SJCRH30 (cell line): Measurements from ENCODE around the gene LRBA. TPM values are rescaled to one million over a fixed set of nuclear protein-coding genes. Genes with fewer than 3 reads are reported as not detected.
"Not testable (repeated sequence)": the region's sequence is repeated elsewhere in the genome, so short reads cannot be mapped to it uniquely, and the experiment has no call there.

Experiments
- DNase-seq, 2 experiments: peaks; one replicate each; pipeline ENCODE4 v3.0.0-alpha.2; 2015 to 2020
- H3K27ac ChIP-seq: fragments of 250-450 bp; sonication (Bioruptor Pico); 2 replicates; pipeline ENCODE4 v1.5.1; 2020; ENCODE audit warnings: mild to moderate bottlenecking, moderate library complexity
- H3K27me3 ChIP-seq: fragments of 250-450 bp; sonication (Bioruptor Pico); 2 replicates; pipeline ENCODE4 v1.5.1; 2020; ENCODE audit warnings: mild to moderate bottlenecking, moderate library complexity
- H3K36me3 ChIP-seq: fragments of 250-450 bp; sonication (Bioruptor Pico); 2 replicates; pipeline ENCODE4 v1.5.1; 2020; ENCODE audit warnings: mild to moderate bottlenecking, moderate library complexity
- H3K4me1 ChIP-seq: fragments of 250-450 bp; sonication (Bioruptor Pico); 2 replicates; pipeline ENCODE4 v1.5.1; 2020; ENCODE audit warnings: mild to moderate bottlenecking, moderate library complexity
- H3K4me3 ChIP-seq: fragments of 250-450 bp; sonication (Bioruptor Pico); 2 replicates; pipeline ENCODE4 v1.5.1; 2020; ENCODE audit warnings: mild to moderate bottlenecking, moderate library complexity
- H3K9me3 ChIP-seq: fragments of 250-450 bp; sonication (Bioruptor Pico); replicated peaks from 2 replicates; pipeline ENCODE4 v1.5.1; 2020; ENCODE audit warnings: mild to moderate bottlenecking, moderate library complexity
- total RNA-seq: library from RNA; depleted of rRNA; stranded (reverse); fragments of >200 nt; shearing (Covaris generic); gene quantifications from 2 replicates; pipeline ENCODE4 v1.2.3, GENCODE V29; 2014; rRNA removed

LRBA gene
- 22.0 and 25.9 TPM in 2 replicates for total RNA-seq

GRCh38 chr4:151014521-151015458 lies at the start of gene LRBA:
Gene LRBA, minus strand, starts transcription at chr4:151015284. Its CDS starts 642 bp downstream, at chr4:151014642.
- H3K4me3 ChIP-seq = peak within 1 kb of the TSS; percentile 95
- peak; percentile 52 to 71 for DNase-seq
- peak within 1 kb of the TSS; percentile 99 for H3K27ac ChIP-seq
- H3K4me1 ChIP-seq = no peaks in the 10 kb centered on the region
- H3K36me3 ChIP-seq = no peaks in the 10 kb centered on the region
- no peaks in the 10 kb centered on the region for H3K9me3 ChIP-seq
- no peaks in the 10 kb centered on the region for H3K27me3 ChIP-seq

GRCh38 chr4:151063143-151063542 lies 48.1 kb upstream of the LRBA start:
- H3K4me1 ChIP-seq, H3K27me3 ChIP-seq, H3K27ac ChIP-seq, H3K36me3 ChIP-seq, H3K9me3 ChIP-seq, DNase-seq, H3K4me3 ChIP-seq: not testable (repeated sequence)

GRCh38 chr4:151055539-151055938 lies 40.5 kb upstream of the LRBA start:
- H3K4me1 ChIP-seq = no peaks in the 10 kb centered on the region
- no peaks in the 10 kb centered on the region for H3K27me3 ChIP-seq
- no peak overlapping the region for H3K27ac ChIP-seq
- DNase-seq = no peak
- H3K36me3 ChIP-seq = no peaks in the 10 kb centered on the region
- H3K4me3 ChIP-seq = no peak overlapping the region
- H3K9me3 ChIP-seq = no peaks in the 10 kb centered on the region

- Histone ChIP-seq H3K4me3 (no peak overlapping the region), H3K36me3 (no peaks in the 10 kb centered on the region), H3K4me1 (no peaks in the 10 kb centered on the region), H3K27ac (no peak overlapping the region), H3K27me3 (no peaks in the 10 kb centered on the region), H3K9me3 (no peaks in the 10 kb centered on the region)
- no peak for DNase-seq
These were observed 37.7 kb upstream of the LRBA start for GRCh38 chr4:151052785-151053184.

- Histone ChIP-seq H3K27me3 (no peaks in the 10 kb centered on the region), H3K4me3 (no peak overlapping the region), H3K27ac (no peak overlapping the region), H3K4me1 (no peaks in the 10 kb centered on the region), H3K36me3 (no peaks in the 10 kb centered on the region), H3K9me3 (no peaks in the 10 kb centered on the region)
- DNase-seq = no peak
These were observed 34.4 kb upstream of the LRBA start for GRCh38 chr4:151049430-151049884.

- H3K27me3 ChIP-seq = no peaks in the 10 kb centered on the region
- no peak overlapping the region for H3K4me3 ChIP-seq
- DNase-seq = no peak
- no peaks in the 10 kb centered on the region for H3K9me3 ChIP-seq
- H3K27ac ChIP-seq = no peak overlapping the region
- H3K4me1 ChIP-seq = no peaks in the 10 kb centered on the region
- no peaks in the 10 kb centered on the region for H3K36me3 ChIP-seq
These were observed 33.8 kb upstream of the LRBA start for GRCh38 chr4:151048913-151049312.

GRCh38 chr4:151046609-151047008 lies 31.5 kb upstream of the LRBA start:
- Histone ChIP-seq H3K9me3 (no peaks in the 10 kb centered on the region), H3K4me3 (no peak overlapping the region), H3K27ac (no peak overlapping the region), H3K27me3 (no peaks in the 10 kb centered on the region), H3K36me3 (no peaks in the 10 kb centered on the region), H3K4me1 (no peaks in the 10 kb centered on the region)
- no peak for DNase-seq

- Histone ChIP-seq H3K27me3 (no peaks in the 10 kb centered on the region), H3K9me3 (no peaks in the 10 kb centered on the region), H3K36me3 (no peaks in the 10 kb centered on the region), H3K4me1 (no peaks in the 10 kb centered on the region), H3K27ac (no peak overlapping the region), H3K4me3 (no peak overlapping the region)
- peak in 1 of 2 experiments; percentile 13 for DNase-seq
These were observed 30.8 kb upstream of the LRBA start for GRCh38 chr4:151045907-151046306.

- H3K4me1 ChIP-seq = no peaks in the 10 kb centered on the region
- no peaks in the 10 kb centered on the region for H3K27me3 ChIP-seq
- H3K27ac ChIP-seq = no peak overlapping the region
- no peak for DNase-seq
- no peak overlapping the region for H3K4me3 ChIP-seq
- H3K9me3 ChIP-seq = no peaks in the 10 kb centered on the region
- no peaks in the 10 kb centered on the region for H3K36me3 ChIP-seq
These were observed 28.9 kb upstream of the LRBA start for GRCh38 chr4:151043803-151044515.

- H3K4me1 ChIP-seq = no peaks in the 10 kb centered on the region
These were observed 24.6 kb upstream of the LRBA start for GRCh38 chr4:151039733-151040132.

GRCh38 chr4:151038452-151039157 lies 23.5 kb upstream of the LRBA start:
- H3K4me3 ChIP-seq = no peak overlapping the region
- H3K9me3 ChIP-seq = no peaks in the 10 kb centered on the region
- no peaks in the 10 kb centered on the region for H3K4me1 ChIP-seq
- no peak overlapping the region for H3K27ac ChIP-seq
- DNase-seq = no peak
- H3K27me3 ChIP-seq = no peaks in the 10 kb centered on the region
- no peaks in the 10 kb centered on the region for H3K36me3 ChIP-seq

More at GRCh38 chr4:151039733-151040132, 24.6 kb upstream of the LRBA start:
- no peaks in the 10 kb centered on the region for H3K27me3 ChIP-seq
- no peak overlapping the region for H3K27ac ChIP-seq
- DNase-seq = no peak
- H3K4me3 ChIP-seq = no peak overlapping the region
- no peaks in the 10 kb centered on the region for H3K9me3 ChIP-seq
- H3K36me3 ChIP-seq = no peaks in the 10 kb centered on the region

- H3K4me1 ChIP-seq = no peaks in the 10 kb centered on the region
- no peak for DNase-seq
- no peaks in the 10 kb centered on the region for H3K27me3 ChIP-seq
- no peak overlapping the region for H3K4me3 ChIP-seq
- H3K9me3 ChIP-seq = no peaks in the 10 kb centered on the region
- no peak overlapping the region for H3K27ac ChIP-seq
- no peaks in the 10 kb centered on the region for H3K36me3 ChIP-seq
These were observed 20.8 kb upstream of the LRBA start for GRCh38 chr4:151035911-151036310.

GRCh38 chr4:151035328-151035727 lies 20.2 kb upstream of the LRBA start:
- Histone ChIP-seq H3K27me3 (no peaks in the 10 kb centered on the region), H3K4me3 (no peak overlapping the region), H3K36me3 (no peaks in the 10 kb centered on the region), H3K4me1 (no peaks in the 10 kb centered on the region), H3K9me3 (no peaks in the 10 kb centered on the region), H3K27ac (no peak overlapping the region)
- peak in 1 of 2 experiments; percentile 5 for DNase-seq

- Histone ChIP-seq H3K27me3 (no peaks in the 10 kb centered on the region), H3K4me3 (no peak overlapping the region), H3K27ac (no peak overlapping the region), H3K4me1 (no peaks in the 10 kb centered on the region), H3K36me3 (no peaks in the 10 kb centered on the region), H3K9me3 (no peaks in the 10 kb centered on the region)
- DNase-seq = no peak
These were observed 19.7 kb upstream of the LRBA start for GRCh38 chr4:151034829-151035228.
